ENCODE data around the gene GRIN2A. TPM values are rescaled to one million over a fixed set of nuclear protein-coding genes. Genes with fewer than 3 reads are reported as not detected.

Gene GRIN2A
- total and polyA plus RNA-seq, 2 of the 8 experiments (the other 6 are each of a cell fraction or from before 2014, with no cell fraction given), result 0.18 to 1.8 TPM

GRCh38 chr16:10093576-10093975 is 88.7 kb downstream of the GRIN2A start:
- Histone ChIP-seq H3K14ac (ENCODE audit: insufficient read length) (no peak overlapping the region), H3K4me1 (replicated peaks in 1 of 4; ENCODE audit: control insufficient read depth in 3 of 4, insufficient read depth in 4 of 4, low read length in 3 of 4) (no peaks in the 10 kb centered on the region), H4K20me1 (replicated peaks in 1 of 2; ENCODE audit: control insufficient read depth in 1 of 2, insufficient read depth in 2 of 2, low read length in 2 of 2) (no peaks in the 10 kb centered on the region), H3K18ac (ENCODE audit: extremely low read depth, low read length) (no peak overlapping the region), H2BK12ac (ENCODE audit: low read depth, low read length) (no peak overlapping the region), H2BK5ac (ENCODE audit: low read depth, low read length) (no peak overlapping the region), H3K27ac (ENCODE audit: low read depth, low read length) (no peak overlapping the region), H4K91ac (replicated peaks; ENCODE audit: insufficient read length, low read length) (no peak overlapping the region), H3K23ac (ENCODE audit: insufficient read length) (no peak overlapping the region), H2BK120ac (replicated peaks; ENCODE audit: low read depth, low read length) (no peak overlapping the region), H3K27me3 (replicated peaks in 1 of 4; ENCODE audit: control insufficient read depth in 3 of 4, extremely low read depth in 1 of 4, insufficient read depth in 3 of 4, low read length in 3 of 4) (no peaks in the 10 kb centered on the region), H4K5ac (ENCODE audit: insufficient read length, low read depth, low read length) (no peak overlapping the region), H3K4me2 (ENCODE audit: insufficient read depth in 1 of 2, low read depth in 2 of 2, low read length in 2 of 2) (no peak overlapping the region), H3K79me1 (ENCODE audit: low read depth, low read length) (no peaks in the 10 kb centered on the region), H3K23me2 (ENCODE audit: low read depth, low read length) (no peaks in the 10 kb centered on the region; the same call in 1 of the 2 replicates), H2AK5ac (ENCODE audit: low read depth, low read length) (no peak overlapping the region), H4K8ac (ENCODE audit: extremely low read depth, insufficient read depth, low read length) (no peak overlapping the region), H3K9me3 (ENCODE audit: insufficient read depth in 2 of 2, low read depth in 1 of 2, low read length in 1 of 2) (0 out of 4 replicates have a peak, but pooled peaks cover 0 to 3% of the 10 kb centered on the region in 2 experiments), H2BK15ac (ENCODE audit: low read length) (no peak overlapping the region), H3K79me2 (ENCODE audit: control insufficient read depth in 1 of 2, insufficient read depth in 2 of 2, low read length in 2 of 2) (no peaks in the 10 kb centered on the region), H3K9ac (replicated peaks in 1 of 4; ENCODE audit: extremely low read depth in 1 of 4, low read depth in 3 of 4, low read length in 3 of 4) (no peak overlapping the region), H2BK20ac (ENCODE audit: low read length) (no peak overlapping the region), H3K56ac (replicated peaks; ENCODE audit: insufficient read length, low read depth, low read length) (no peak overlapping the region), H3K4me3 (ENCODE audit: extremely low read depth in 1 of 4, insufficient read depth in 2 of 4, low read depth in 3 of 4, low read length in 4 of 4) (no peak overlapping the region), H3K4ac (replicated peaks; ENCODE audit: insufficient read length, low read depth, low read length) (no peak overlapping the region), H3K36me3 (ENCODE audit: control insufficient read depth in 2 of 4, insufficient read depth in 4 of 4, low read length in 3 of 4) (no peaks in the 10 kb centered on the region), H2AFZ (ENCODE audit: low read length) (no peak overlapping the region)
- DNase-seq (ENCODE audit: low read depth in 1 of 2, low spot score in 2 of 2) (no peak), FAIRE-seq (no peak)
- ChIA-PET CTCF (ENCODE audit: partially characterized antibody) (interaction anchor here (1.5 kb wide), 1 partner anchor 835 kb away, joined by 3 read pairs; no protein-coding TSS in a partner anchor), POLR2A (ENCODE audit: partially characterized antibody) (interaction anchor here (0.6 kb wide), 1 partner anchor 69 kb away, joined by 3 read pairs; no protein-coding TSS in a partner anchor)
- 87% methylated on average over 8 of the region's 8 CpGs; no CpG with 5 or more reads in 1 of the 2 experiments for WGBS, 2 experiments (ENCODE audit: extremely low coverage in 1 of 2, insufficient coverage in 1 of 2, insufficient read length in 1 of 2, insufficient replicate concordance in 2 of 2, low coverage in 1 of 2, low lambda C conversion rate in 2 of 2, missing lambda C conversion rate in 1 of 2)
- TF ChIP-seq HDAC2 (IDR thresholded peaks at IDR 0.05; ENCODE audit: borderline replicate concordance in 1 of 2, low read depth in 2 of 2, low read length in 2 of 2), result no peak
- no peak for TF ChIP-seq SIX5 (IDR thresholded peaks at IDR 0.05; ENCODE audit: low read depth, low read length)
- TF ChIP-seq TAF7 (optimal IDR thresholded peaks at IDR 0.05; ENCODE audit: borderline replicate concordance, low read depth, low read length), result no peak
- TF ChIP-seq JUN (IDR thresholded peaks at IDR 0.05; ENCODE audit: low read depth, low read length), result no peak
- no peak for TF ChIP-seq CBX5 (IDR thresholded peaks at IDR 0.05; ENCODE audit: low read depth, low read length)
- no peak for TF ChIP-seq BACH1 (IDR thresholded peaks at IDR 0.05; ENCODE audit: low read length)
- TF ChIP-seq GABPA (IDR thresholded peaks at IDR 0.05; ENCODE audit: borderline replicate concordance, insufficient read depth, low read length), result no peak
- no peak for TF ChIP-seq NRF1 (IDR thresholded peaks at IDR 0.05; ENCODE audit: low read depth, low read length)
- no peak for TF ChIP-seq SAP30 (IDR thresholded peaks at IDR 0.05; ENCODE audit: insufficient read depth, insufficient replicate concordance, low read length)
- no peak for TF ChIP-seq HDAC6 (IDR thresholded peaks at IDR 0.05; ENCODE audit: low read depth, low read length)
- TF ChIP-seq CREB1 (IDR thresholded peaks at IDR 0.05), result no peak
- TF ChIP-seq TEAD4 (IDR thresholded peaks at IDR 0.05; ENCODE audit: low read depth, low read length), result no peak
- TF ChIP-seq SP2 (IDR thresholded peaks at IDR 0.05; ENCODE audit: low read length), result no peak
- no peak for TF ChIP-seq SRF (IDR thresholded peaks at IDR 0.05; ENCODE audit: low read depth, low read length)
- no peak for TF ChIP-seq TCF12 (IDR thresholded peaks at IDR 0.05; ENCODE audit: low read depth, low read length)
